DOHH2 (cell line): ENCODE results near the gene PODXL2.

ENCODE experiments used
- H3F3A ChIP-seq: fragments of 200-600 bp; sonication (generic), shearing (Covaris generic); 2 replicates; pipeline ENCODE4 v1.6.0; 2016; ENCODE audit warnings: antibody characterized with exemption, mild to moderate bottlenecking; ENCODE audit not compliant: control insufficient read depth, insufficient read depth
- H3K27ac ChIP-seq: fragments of 200-600 bp; sonication (generic); 2 replicates; pipeline ENCODE4 v1.5.1; 2014; ENCODE audit warnings: low read depth, mild to moderate bottlenecking, low read length, moderate library complexity
- H3K27me3 ChIP-seq: fragments of 200-600 bp; sonication (generic); 2 replicates; pipeline ENCODE4 v1.6.1; 2014; ENCODE audit warnings: mild to moderate bottlenecking, low read length, mixed read lengths; ENCODE audit not compliant: control insufficient read depth
- H3K36me3 ChIP-seq: fragments of 200-600 bp; sonication (generic); 2 replicates; pipeline ENCODE4 v1.6.1; 2014; ENCODE audit warnings: mild to moderate bottlenecking, low read length, moderate library complexity, mixed read lengths; ENCODE audit not compliant: control insufficient read depth
- H3K4me1 ChIP-seq: fragments of 200-600 bp; sonication (generic); 2 replicates; pipeline ENCODE4 v1.6.1; 2014; ENCODE audit warnings: mild to moderate bottlenecking, low read length, mixed read lengths; ENCODE audit not compliant: control insufficient read depth
- H3K4me2 ChIP-seq: fragments of 200-600 bp; sonication (generic); 2 replicates; pipeline ENCODE4 v1.6.0; 2014; ENCODE audit warnings: mild to moderate bottlenecking, low read length, moderate library complexity
- H3K4me3 ChIP-seq: fragments of 200-600 bp; sonication (generic); 2 replicates; pipeline ENCODE4 v1.5.1; 2014; ENCODE audit warnings: mild to moderate bottlenecking, low read length, mixed read lengths
- H3K79me2 ChIP-seq: fragments of 200-600 bp; sonication (generic); 2 replicates; pipeline ENCODE4 v1.6.1; 2014; ENCODE audit warnings: mild to moderate bottlenecking, low read length, mixed read lengths; ENCODE audit not compliant: control insufficient read depth
- H3K9me2 ChIP-seq: fragments of 200-600 bp; sonication (generic); replicated peaks from 2 replicates; pipeline ENCODE4 v1.6.1; 2014; ENCODE audit warnings: mild to moderate bottlenecking, low read length, mixed read lengths; ENCODE audit not compliant: control insufficient read depth
- H3K9me3 ChIP-seq: fragments of 200-600 bp; sonication (generic); 2 replicates; pipeline ENCODE4 v1.6.1; 2014; ENCODE audit warnings: antibody characterized with exemption, low read length, mixed read lengths; ENCODE audit not compliant: control insufficient read depth, insufficient read depth
- H4K20me1 ChIP-seq: fragments of 200-600 bp; sonication (generic); 2 replicates; pipeline ENCODE4 v1.6.0; 2014; ENCODE audit warnings: low read depth, mild to moderate bottlenecking, antibody characterized with exemption, low read length, moderate library complexity; ENCODE audit not compliant: control insufficient read depth, insufficient read depth
- CTCF ChIP-seq: fragments of 200-600 bp; sonication (generic); IDR thresholded peaks from one replicate; pipeline ENCODE4 v1.5.1; 2014; ENCODE audit warnings: antibody characterized with exemption, mild to moderate bottlenecking, low read depth, low read length; ENCODE audit not compliant: poor library complexity, severe bottlenecking
- EZH2phosphoT487 ChIP-seq: fragments of 200-600 bp; sonication (generic); IDR thresholded peaks from 2 replicates; pipeline ENCODE4 v1.6.1; 2017; ENCODE audit warnings: borderline replicate concordance, mild to moderate bottlenecking, antibody characterized with exemption, low read length, moderate library complexity, mixed read lengths

Gene PODXL2

GRCh38 chr3:127690823-127691452, 62.0 kb downstream of the PODXL2 start:
- peak; percentile 52 for TF ChIP-seq CTCF
- no peak for TF ChIP-seq EZH2phosphoT487
- no peak overlapping the region for H3K4me3 ChIP-seq
- H3K27ac ChIP-seq, result no peak overlapping the region

GRCh38 chr3:127691489-127691888, 62.5 kb downstream of the PODXL2 start:
- Histone ChIP-seq H3K79me2 (no peaks in the 10 kb centered on the region), H3K4me1 (peaks cover 2% of the 10 kb centered on the region), H3K4me2 (no peak overlapping the region)

More at GRCh38 chr3:127690823-127691452, 62.0 kb downstream of the PODXL2 start:
- Histone ChIP-seq H3K4me1 (no peaks in the 10 kb centered on the region), H3K27me3 (no peaks in the 10 kb centered on the region), H4K20me1 (no peaks in the 10 kb centered on the region), H3K9me3 (peaks cover 8% of the 10 kb centered on the region; the same call in 1 of the 2 replicates), H3K4me2 (no peak overlapping the region), H3K36me3 (no peaks in the 10 kb centered on the region), H3K79me2 (no peaks in the 10 kb centered on the region), H3K9me2 (no peaks in the 10 kb centered on the region), H3F3A (no peaks in the 10 kb centered on the region)

GRCh38 chr3:127691974-127692373, 63.0 kb downstream of the PODXL2 start:
- H3K27me3 ChIP-seq, result no peaks in the 10 kb centered on the region
- H3K4me1 ChIP-seq, result peaks cover 7% of the 10 kb centered on the region
- TF ChIP-seq CTCF (no peak), EZH2phosphoT487 (no peak)
- H3K36me3 ChIP-seq, result no peaks in the 10 kb centered on the region
- H3K9me3 ChIP-seq, result peaks cover 6% of the 10 kb centered on the region; the same call in 1 of the 2 replicates
- H3F3A ChIP-seq, result no peaks in the 10 kb centered on the region
- no peak overlapping the region for H3K4me3 ChIP-seq
- no peak overlapping the region for H3K4me2 ChIP-seq
- H3K79me2 ChIP-seq, result no peaks in the 10 kb centered on the region
- H3K9me2 ChIP-seq, result no peaks in the 10 kb centered on the region
- H3K27ac ChIP-seq, result no peak overlapping the region
- no peaks in the 10 kb centered on the region for H4K20me1 ChIP-seq

More at GRCh38 chr3:127691489-127691888, 62.5 kb downstream of the PODXL2 start:
- no peaks in the 10 kb centered on the region for H3K9me2 ChIP-seq
- peaks cover 8% of the 10 kb centered on the region; the same call in 1 of the 2 replicates for H3K9me3 ChIP-seq
- no peaks in the 10 kb centered on the region for H4K20me1 ChIP-seq
- H3K27ac ChIP-seq, result no peak overlapping the region
- TF ChIP-seq CTCF (no peak), EZH2phosphoT487 (no peak)
- H3F3A ChIP-seq, result no peaks in the 10 kb centered on the region
- H3K36me3 ChIP-seq, result no peaks in the 10 kb centered on the region
- no peaks in the 10 kb centered on the region for H3K27me3 ChIP-seq
- no peak overlapping the region for H3K4me3 ChIP-seq
